Thyroid gland (tissue), 4 donors: ENCODE data around the gene ZIC5.

ENCODE experiments used
- POLR2A ChIP-seq, 2 donors: fragments of 450-650 bp; IDR thresholded peaks; one replicate each; pipeline ENCODE4 v1.6.1; 2017; ENCODE audit warnings: antibody characterized with exemption in 2 of 2, mild to moderate bottlenecking in 2 of 2, moderate library complexity in 1 of 2
- TF ChIP-seq, protein P1 (sequence below), 6 experiments: fragments of 200-600 bp in 3 of 6; fragments of 450-650 bp in 3 of 6; sonication (generic) in 3 of 6; IDR thresholded peaks; one replicate each; pipeline ENCODE4 v1.5.1; 2016 to 2019; ENCODE audit warnings: antibody characterized with exemption in 6 of 6, mild to moderate bottlenecking in 2 of 6, inconsistent platforms in 1 of 6, moderate library complexity in 1 of 6

DNA sequence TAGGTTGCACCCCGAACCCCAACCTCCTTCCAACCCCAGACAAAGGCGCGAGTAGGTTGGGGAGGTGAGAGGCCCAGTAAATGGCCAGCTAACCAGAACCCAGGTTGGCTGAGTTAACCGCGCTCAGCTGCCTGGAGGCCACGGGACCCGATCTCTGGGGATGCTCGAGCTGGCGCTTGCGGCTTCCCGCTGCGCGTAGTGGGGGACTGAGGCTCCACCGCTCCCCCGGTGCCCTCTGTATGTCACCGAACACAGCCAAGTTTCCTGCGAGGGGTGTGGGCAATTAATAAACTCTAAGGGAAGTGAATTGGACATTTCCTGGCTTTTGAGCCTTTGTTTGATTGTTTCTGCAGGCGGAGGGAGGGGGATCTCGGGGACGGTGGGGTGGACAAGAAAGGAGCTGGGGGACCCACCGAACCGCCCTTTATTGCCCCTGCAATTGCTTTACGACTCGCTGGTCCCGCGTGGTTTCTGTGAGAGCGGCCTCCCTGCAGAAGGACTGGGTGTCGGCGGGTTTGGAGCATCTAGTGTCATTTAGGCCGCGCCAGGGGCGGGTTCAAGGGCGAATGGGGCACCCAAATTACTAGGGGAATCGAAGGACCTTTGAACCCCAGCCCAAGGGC lies 3.5 kb upstream of the ZIC5 start:
- TF ChIP-seq, protein P1, sequence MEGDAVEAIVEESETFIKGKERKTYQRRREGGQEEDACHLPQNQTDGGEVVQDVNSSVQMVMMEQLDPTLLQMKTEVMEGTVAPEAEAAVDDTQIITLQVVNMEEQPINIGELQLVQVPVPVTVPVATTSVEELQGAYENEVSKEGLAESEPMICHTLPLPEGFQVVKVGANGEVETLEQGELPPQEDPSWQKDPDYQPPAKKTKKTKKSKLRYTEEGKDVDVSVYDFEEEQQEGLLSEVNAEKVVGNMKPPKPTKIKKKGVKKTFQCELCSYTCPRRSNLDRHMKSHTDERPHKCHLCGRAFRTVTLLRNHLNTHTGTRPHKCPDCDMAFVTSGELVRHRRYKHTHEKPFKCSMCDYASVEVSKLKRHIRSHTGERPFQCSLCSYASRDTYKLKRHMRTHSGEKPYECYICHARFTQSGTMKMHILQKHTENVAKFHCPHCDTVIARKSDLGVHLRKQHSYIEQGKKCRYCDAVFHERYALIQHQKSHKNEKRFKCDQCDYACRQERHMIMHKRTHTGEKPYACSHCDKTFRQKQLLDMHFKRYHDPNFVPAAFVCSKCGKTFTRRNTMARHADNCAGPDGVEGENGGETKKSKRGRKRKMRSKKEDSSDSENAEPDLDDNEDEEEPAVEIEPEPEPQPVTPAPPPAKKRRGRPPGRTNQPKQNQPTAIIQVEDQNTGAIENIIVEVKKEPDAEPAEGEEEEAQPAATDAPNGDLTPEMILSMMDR (IDR thresholded peaks at IDR 0.05), result no peak
- no peak for TF ChIP-seq POLR2A (IDR thresholded peaks at IDR 0.05)
